Occipital lobe (tissue), 2 donors: ENCODE results near the gene SF3B5. TPM values are rescaled to one million over a fixed set of nuclear protein-coding genes. Genes with fewer than 3 reads are reported as not detected.
"Not testable (repeated sequence)": the region's sequence is repeated elsewhere in the genome, so short reads cannot be mapped to it uniquely, and the experiment has no call there.

Experiments used
- DNase-seq: peaks from one replicate; lab custom pipeline; 2025; lab: John Stamatoyannopoulos, UW
- total RNA-seq: library from RNA; depleted of rRNA; stranded (reverse); fragments of >200 nt; gene quantifications from one replicate; pipeline ENCODE4 v1.2.3, GENCODE V29; 2014

SF3B5 gene
- total RNA-seq, 1 donor from 2014 or later = 37.1 TPM

DNA sequence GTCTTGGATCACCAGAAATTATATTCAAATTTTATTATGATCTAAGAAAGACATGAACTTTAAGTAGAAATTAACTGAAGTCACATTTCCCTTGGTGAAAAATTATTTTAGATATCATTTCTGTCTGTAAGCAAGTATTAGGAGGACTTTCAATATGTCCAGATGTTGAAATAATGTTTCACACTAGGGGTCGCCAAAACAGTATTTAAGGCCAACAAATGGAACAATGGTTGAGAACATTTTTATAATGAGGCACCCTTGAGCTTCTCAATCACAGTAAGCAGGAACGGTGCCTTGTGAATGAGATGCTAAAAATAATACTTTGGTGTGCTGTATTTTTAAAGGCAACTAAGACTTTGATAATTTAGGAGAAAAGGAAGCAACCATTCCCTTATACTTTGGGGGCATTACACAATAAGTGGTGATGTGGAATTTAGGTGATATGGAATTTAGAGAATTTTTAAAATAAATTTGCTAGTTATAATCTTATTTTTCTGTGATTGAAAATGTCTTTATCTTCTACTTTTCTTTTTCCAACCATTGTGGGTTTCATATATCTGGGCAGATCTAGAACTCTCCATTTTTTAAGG, 9.6 kb upstream of the SF3B5 start:
- DNase-seq = no peak

GRCh38 chr6:144104488-144104887, 9.1 kb upstream of the SF3B5 start:
- no peak for DNase-seq

GRCh38 chr6:144103026-144103563, 7.7 kb upstream of the SF3B5 start:
- no peak for DNase-seq

GRCh38 chr6:144098993-144099392, 3.6 kb upstream of the SF3B5 start:
- no peak for DNase-seq

- DNase-seq = no peak
Measured at GRCh38 chr6:144094731-144095133, 641 bp downstream of the SF3B5 start.

- DNase-seq = no peak
Measured at GRCh38 chr6:144093658-144094057, 1.7 kb downstream of the SF3B5 start.

DNA sequence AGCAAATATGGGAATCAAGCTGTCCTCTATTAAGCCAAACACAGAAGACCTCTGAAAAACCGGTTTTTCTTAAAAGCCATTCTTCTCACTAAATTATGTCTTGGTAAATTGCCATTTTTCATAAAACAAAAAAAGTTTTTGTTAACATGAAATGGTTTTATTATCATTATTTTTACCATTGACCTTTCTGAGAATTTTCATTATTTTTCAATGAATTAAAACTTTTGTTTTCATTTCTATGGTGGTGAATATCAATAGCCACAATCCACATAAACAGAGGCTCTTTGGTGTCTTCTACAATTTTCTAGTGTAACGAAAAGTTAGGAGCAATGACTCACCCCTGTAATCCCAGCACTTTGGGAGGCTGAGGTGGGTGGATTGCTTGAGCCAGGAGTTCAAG, 2.1 kb downstream of the SF3B5 start:
- no peak for DNase-seq

GRCh38 chr6:144090384-144090783, 5.0 kb downstream of the SF3B5 start:
- no peak for DNase-seq

DNA sequence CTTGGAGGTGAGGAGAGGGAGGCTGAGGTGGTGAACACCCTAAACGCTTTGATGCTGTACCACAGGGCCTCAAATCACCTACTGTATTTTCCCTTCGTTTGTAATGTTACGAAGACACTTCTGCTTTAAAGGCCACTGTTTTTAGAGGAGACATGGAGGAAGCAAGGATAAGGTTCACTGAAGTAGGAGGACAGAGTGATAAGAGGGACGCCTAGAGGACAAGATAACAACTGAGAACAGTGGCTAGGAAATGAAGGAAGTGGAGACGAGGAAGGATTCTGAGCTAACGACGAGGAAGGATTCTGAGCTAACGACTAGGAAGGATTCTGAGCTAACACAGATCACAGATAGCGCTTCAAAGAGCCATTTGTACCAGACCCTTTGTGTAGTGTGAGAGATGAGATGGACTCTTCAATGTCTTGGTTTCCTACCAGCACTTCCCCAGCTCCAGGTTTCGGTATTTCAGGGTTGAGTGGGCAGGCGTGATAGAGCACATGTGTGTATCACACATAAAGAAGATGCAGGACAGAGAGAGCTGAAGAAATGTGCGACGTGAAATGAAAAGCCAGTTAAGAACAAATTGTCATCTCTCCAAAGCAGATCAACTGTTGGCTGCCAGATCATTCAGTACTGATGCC, 7.5 kb downstream of the SF3B5 start:
- DNase-seq = no peak

GRCh38 chr6:144086959-144087358, 8.4 kb downstream of the SF3B5 start:
- DNase-seq = no peak

GRCh38 chr6:144083172-144083571, 12.2 kb downstream of the SF3B5 start:
- no peak for DNase-seq

DNA sequence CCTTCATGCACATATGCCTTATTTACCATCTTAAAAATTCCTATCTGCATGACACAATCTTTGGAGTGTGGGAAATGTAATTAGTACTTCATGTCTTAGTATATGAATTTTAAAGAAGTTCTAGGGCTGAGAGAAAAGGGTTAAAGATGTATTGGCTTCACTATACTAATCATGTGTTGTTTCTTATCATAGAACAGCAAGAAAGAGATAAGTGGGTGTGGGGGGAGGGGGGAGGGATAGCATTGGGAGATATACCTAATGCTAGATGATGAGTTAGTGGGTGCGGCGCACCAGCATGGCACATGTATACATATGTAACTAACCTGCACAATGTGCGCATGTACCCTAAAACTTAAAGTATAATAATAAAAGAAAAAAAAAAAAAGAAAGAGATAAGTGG, 13.0 kb downstream of the SF3B5 start:
- DNase-seq = not testable (repeated sequence)

DNA sequence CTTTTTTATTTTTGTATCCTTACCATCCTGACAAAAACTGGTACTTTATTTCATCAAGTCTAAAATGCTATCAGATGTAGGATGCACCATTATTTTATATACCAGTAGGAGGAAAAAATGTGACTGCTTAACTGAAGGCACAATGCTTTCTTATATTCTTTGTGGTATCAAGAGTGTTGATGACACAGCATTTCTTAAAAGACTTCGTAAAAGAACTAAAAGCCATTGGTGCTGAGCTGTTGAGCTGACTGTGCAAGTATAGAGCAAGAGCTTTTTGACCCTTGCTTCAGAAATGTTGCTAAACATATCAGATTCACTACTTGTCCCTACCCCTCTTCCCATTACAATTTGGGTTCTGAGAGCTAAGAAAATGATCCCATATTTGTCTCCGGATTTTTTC, 17.5 kb downstream of the SF3B5 start:
- DNase-seq = no peak

- DNase-seq = no peak
Measured at GRCh38 chr6:144075875-144076274, 19.5 kb downstream of the SF3B5 start.

DNA sequence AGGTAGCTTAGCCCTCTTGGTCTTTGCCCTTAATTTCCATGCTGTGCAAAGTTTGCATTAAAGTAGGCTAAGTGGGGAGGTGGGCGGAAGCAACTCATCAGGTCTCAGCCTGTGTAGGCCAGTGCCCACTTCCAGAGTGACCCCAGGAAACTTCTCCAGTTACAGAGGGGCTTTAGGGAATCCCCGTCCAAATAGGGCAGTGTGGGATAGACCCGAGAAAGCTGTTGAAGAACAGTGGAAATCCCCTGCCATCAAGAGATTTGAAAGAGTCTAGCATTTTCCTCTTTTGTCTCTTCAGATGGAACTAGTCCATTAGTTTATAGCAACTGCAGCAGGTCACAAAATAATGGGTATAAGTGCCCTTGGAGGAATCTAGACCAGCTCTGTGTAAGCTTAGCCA, 20.2 kb downstream of the SF3B5 start:
- DNase-seq = no peak

GRCh38 chr6:144073024-144073423, 22.3 kb downstream of the SF3B5 start:
- DNase-seq = no peak

DNA sequence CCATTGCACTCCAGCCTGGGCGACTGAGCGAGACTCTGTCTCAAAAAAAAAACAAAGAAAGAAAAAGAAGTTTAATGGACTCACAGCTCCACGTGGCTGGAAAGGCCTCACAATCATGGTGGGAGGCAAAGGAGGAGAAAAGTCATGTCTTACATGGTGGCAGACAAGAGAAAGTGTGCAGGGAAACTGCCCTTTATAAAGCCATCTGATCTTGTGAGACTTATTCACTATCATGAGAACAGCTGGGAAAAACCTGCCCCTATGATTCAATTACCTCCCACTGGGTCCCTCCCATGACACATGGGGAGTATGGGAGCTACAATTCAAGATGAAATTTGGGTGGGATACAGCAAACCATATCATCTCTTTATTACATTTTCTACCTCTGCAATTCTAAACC, 25.9 kb downstream of the SF3B5 start:
- no peak for DNase-seq

DNA sequence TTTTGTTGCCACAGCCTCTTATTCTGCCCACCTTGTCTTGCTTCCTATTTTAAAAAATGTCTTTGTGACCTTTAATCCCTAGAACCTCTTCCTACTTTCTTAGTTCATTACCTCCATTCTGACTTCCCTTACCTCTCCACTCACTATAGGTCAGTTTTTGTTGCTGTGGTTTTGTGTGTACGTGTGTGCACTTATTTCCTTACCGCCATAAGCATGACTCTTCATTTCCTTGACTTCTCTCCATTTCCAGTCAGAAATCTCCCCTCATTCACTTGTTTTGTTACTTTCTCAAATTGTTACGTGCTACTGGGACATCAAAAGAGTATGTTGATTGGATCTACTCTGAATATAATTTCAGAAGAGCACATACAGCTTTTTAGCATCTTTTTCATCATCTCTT, 26.6 kb downstream of the SF3B5 start:
- no peak for DNase-seq

DNA sequence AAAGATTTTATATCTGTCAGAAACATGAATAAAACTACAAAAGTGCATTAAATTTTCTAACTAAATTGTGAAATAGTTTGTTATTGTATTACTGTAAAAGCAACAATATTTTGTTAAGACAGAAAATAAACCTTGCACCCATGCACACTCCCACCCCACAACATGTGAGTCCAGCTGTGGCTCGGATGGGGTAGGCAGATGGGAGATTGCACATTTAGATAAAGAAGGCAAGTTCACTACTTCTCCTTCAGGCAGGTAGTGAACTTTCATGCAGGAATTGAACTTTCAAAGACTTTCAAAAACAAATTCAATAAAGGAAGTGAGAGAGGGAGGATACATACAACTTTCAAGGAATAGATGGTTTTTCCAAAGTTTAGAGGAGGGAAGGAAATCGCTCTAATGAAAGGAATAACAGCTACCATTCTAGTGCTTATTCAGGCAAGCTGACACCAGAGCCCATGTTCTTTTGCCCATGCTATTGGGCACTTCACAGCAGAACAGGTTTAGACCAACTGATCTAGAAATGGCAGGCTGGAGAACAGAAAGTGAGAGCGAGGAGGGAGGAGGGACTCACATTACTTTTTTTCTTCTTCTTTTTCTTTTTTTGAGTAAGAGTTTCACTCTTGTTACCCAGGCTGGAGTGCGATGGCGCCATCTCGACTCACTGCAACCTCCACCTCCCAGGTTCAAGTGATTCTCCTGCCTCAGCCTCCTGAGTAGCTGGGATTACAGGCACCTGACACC, 28.5 kb downstream of the SF3B5 start:
- no peak for DNase-seq

DNA sequence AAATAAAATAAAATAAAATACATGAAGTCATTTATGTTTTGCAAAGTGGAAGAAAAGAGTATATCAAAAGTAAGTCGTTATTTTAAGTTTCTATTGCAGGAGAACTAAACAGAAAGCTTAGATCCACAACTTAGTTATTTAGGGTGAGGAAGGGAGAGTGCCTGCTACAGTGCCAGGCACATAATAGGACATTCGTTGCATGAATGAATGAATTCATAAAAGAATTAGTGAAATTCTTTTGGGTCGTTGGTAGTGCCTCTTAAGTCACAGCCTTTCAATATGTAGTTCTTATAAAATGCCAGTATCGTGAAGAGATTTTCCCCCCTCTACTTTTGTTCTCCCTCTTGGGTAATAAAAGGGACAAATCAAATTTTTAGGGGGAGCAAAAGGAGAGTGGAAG, 29.1 kb downstream of the SF3B5 start:
- DNase-seq = no peak

DNA sequence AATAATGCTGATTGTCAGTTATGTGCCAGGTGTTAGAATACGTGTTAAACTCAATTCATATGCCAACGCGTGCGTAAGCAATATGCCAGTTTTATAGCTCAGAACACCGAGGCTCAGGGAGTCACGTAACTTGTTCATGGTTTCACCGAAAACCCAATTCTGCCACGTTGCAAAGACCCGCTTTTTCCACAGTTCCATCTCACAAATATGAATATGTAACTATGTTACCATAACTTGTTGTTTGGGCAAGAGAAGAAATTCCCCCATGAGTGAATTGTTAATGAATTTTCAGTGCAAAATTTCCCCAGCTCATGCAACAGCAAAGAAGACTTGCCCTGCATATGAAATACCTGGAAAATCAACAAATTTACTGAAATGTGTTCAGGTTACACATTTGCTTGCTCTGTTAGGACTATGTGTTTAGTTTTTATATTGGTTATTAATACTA, 30.1 kb downstream of the SF3B5 start:
- no peak for DNase-seq

GRCh38 chr6:144064402-144065212, 30.8 kb downstream of the SF3B5 start:
- no peak for DNase-seq
